OCI-LY3 (cell line): ENCODE data around the gene TNS1.

ENCODE experiments used
- H2AFZ ChIP-seq: fragments of 200-600, 300-600 bp; shearing (Covaris generic); 2 replicates; pipeline ENCODE4 v1.6.0; 2014; ENCODE audit warnings: antibody characterized with exemption, low read depth, low read length
- H3K27ac ChIP-seq: fragments of 200-600, 300-600 bp; sonication (generic); 2 replicates; pipeline ENCODE4 v1.5.1; 2014; ENCODE audit warnings: mild to moderate bottlenecking, low read length, moderate library complexity, mixed read lengths
- H3K27me3 ChIP-seq: fragments of 200-600, 300-600 bp; sonication (generic); 2 replicates; pipeline ENCODE4 v1.6.1; 2014; ENCODE audit warnings: low read depth, low read length, mixed read lengths
- H3K36me3 ChIP-seq: fragments of 200-600, 300-600 bp; sonication (generic); replicated peaks from 2 replicates; pipeline ENCODE3; 2014; ENCODE audit warnings: low read depth, low read length, mixed read lengths
- H3K4me1 ChIP-seq: fragments of 300-600, 200-600 bp; sonication (generic); 2 replicates; pipeline ENCODE4 v1.6.1; 2014; ENCODE audit warnings: low read length, mixed read lengths
- H3K4me2 ChIP-seq: fragments of 200-600, 300-600 bp; sonication (generic); 2 replicates; pipeline ENCODE4 v1.6.1; 2014; ENCODE audit warnings: low read length, mixed read lengths
- H3K4me3 ChIP-seq: fragments of 300-600, 200-600 bp; sonication (generic); 2 replicates; pipeline ENCODE4 v1.5.1; 2014; ENCODE audit warnings: antibody characterized with exemption, mild to moderate bottlenecking, low read length, moderate library complexity
- H3K79me2 ChIP-seq: fragments of 300-600, 200-600 bp; shearing (Covaris generic); 2 replicates; pipeline ENCODE4 v1.6.1; 2014; ENCODE audit warnings: mild to moderate bottlenecking, low read length, mixed read lengths
- H3K9ac ChIP-seq: fragments of 300-600, 200-600 bp; shearing (Covaris generic); 2 replicates; pipeline ENCODE4 v1.6.0; 2014; ENCODE audit warnings: mild to moderate bottlenecking, low read length, moderate library complexity
- H3K9me3 ChIP-seq: fragments of 200-600, 300-600 bp; shearing (Covaris generic); 2 replicates; pipeline ENCODE4 v1.6.1; 2014; ENCODE audit warnings: low read length, mixed read lengths; ENCODE audit not compliant: insufficient read depth
- H4K20me1 ChIP-seq: fragments of 200-600, 300-600 bp; sonication (generic); 2 replicates; pipeline ENCODE4 v1.6.1; 2016; ENCODE audit warnings: low read length, mixed read lengths; ENCODE audit not compliant: insufficient read depth
- EZH2phosphoT487 ChIP-seq: fragments of 200-600 bp; shearing (Covaris generic); IDR thresholded peaks from 2 replicates; pipeline ENCODE4 v1.6.1; 2018; ENCODE audit warnings: antibody characterized with exemption, mixed run types, low read depth
- TF ChIP-seq, protein P1 (sequence below): fragments of 200-600, 300-600 bp; sonication (generic); IDR thresholded peaks from 2 replicates; pipeline ENCODE4 v1.5.1; 2014; ENCODE audit warnings: antibody characterized with exemption, low read length, low read depth

The TNS1 gene

DNA sequence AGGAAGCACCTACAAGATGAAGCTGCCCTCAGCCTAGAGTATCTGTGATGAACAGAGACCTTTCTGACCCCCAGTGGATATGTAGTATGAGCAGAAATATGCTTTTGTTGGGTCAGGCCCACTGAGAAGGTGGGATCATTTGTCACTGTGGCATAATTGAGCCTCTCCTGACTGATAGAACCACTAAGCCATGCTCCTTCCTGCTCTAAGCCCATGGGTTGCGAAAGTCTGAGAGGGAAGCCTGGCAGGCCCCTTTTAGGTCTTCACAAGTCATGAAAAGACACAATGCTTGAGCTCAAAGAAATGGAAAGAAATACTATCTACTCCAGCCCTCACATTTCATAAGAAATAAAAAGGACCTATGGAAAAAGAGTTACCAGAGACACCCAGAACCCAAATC, 127.7 kb downstream of the TNS1 start:
- no peaks in the 10 kb centered on the region for H3K9me3 ChIP-seq
- no peaks in the 10 kb centered on the region for H3K79me2 ChIP-seq
- no peak overlapping the region for H3K27ac ChIP-seq
- H3K4me3 ChIP-seq = no peak overlapping the region
- no peaks in the 10 kb centered on the region for H3K36me3 ChIP-seq
- no peak overlapping the region for H2AFZ ChIP-seq
- H3K27me3 ChIP-seq = no peaks in the 10 kb centered on the region
- TF ChIP-seq, protein P1, sequence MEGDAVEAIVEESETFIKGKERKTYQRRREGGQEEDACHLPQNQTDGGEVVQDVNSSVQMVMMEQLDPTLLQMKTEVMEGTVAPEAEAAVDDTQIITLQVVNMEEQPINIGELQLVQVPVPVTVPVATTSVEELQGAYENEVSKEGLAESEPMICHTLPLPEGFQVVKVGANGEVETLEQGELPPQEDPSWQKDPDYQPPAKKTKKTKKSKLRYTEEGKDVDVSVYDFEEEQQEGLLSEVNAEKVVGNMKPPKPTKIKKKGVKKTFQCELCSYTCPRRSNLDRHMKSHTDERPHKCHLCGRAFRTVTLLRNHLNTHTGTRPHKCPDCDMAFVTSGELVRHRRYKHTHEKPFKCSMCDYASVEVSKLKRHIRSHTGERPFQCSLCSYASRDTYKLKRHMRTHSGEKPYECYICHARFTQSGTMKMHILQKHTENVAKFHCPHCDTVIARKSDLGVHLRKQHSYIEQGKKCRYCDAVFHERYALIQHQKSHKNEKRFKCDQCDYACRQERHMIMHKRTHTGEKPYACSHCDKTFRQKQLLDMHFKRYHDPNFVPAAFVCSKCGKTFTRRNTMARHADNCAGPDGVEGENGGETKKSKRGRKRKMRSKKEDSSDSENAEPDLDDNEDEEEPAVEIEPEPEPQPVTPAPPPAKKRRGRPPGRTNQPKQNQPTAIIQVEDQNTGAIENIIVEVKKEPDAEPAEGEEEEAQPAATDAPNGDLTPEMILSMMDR = no peak
- TF ChIP-seq EZH2phosphoT487 = no peak
- no peak overlapping the region for H3K4me2 ChIP-seq
- no peaks in the 10 kb centered on the region for H4K20me1 ChIP-seq
- H3K4me1 ChIP-seq = no peaks in the 10 kb centered on the region
- no peak overlapping the region for H3K9ac ChIP-seq

DNA sequence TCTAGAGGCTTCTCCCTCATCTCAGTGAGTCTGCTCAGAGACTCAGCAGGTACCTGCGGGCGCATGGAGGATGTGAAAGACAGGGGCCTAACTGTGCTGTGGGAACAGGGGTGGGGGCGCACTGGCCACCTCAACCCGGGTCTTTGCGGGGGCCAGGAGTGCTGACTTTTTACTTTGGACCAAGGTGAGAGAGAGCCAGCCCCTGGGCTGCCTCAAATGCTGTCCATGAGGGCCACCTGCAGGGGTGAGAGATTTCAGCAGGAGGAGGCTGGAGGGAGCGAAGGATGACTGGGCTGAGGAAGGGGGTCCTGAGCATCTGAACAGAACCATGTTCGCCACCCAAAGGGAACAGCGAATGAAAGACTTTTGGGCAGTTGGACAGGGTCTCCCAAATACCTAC, 129.4 kb downstream of the TNS1 start:
- H3K27ac ChIP-seq = no peak overlapping the region
- H2AFZ ChIP-seq = no peak overlapping the region
- no peaks in the 10 kb centered on the region for H4K20me1 ChIP-seq
- no peak overlapping the region for H3K9ac ChIP-seq
- H3K36me3 ChIP-seq = no peaks in the 10 kb centered on the region
- H3K9me3 ChIP-seq = no peaks in the 10 kb centered on the region
- no peaks in the 10 kb centered on the region for H3K27me3 ChIP-seq
- no peak overlapping the region for H3K4me3 ChIP-seq
- no peaks in the 10 kb centered on the region for H3K79me2 ChIP-seq
- H3K4me2 ChIP-seq = no peak overlapping the region
- no peak for TF ChIP-seq EZH2phosphoT487
- TF ChIP-seq, protein P1 = no peak
- no peaks in the 10 kb centered on the region for H3K4me1 ChIP-seq

DNA sequence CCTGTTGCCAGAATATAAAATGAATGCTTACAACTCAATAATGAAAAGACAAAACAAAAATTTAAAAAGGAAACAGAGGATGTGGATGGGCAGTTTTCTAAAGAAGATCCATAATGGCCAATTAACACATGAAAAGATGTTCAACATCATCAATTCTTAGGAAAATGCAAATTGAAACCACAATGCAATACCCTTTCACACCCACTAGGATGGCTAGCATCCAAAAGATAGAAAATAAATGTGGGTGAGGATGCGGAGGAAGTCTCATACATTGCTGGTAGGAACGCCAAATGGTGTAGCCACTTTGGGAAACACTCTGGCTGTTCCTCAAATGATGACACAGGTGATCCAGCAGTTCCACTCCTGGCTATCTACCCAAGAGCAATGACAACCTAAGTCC, 130.5 kb downstream of the TNS1 start:
- Histone ChIP-seq H3K9ac (no peak overlapping the region), H4K20me1 (no peaks in the 10 kb centered on the region), H3K4me1 (no peaks in the 10 kb centered on the region), H2AFZ (no peak overlapping the region), H3K4me3 (no peak overlapping the region), H3K36me3 (no peaks in the 10 kb centered on the region), H3K79me2 (no peaks in the 10 kb centered on the region), H3K27ac (no peak overlapping the region), H3K9me3 (no peaks in the 10 kb centered on the region), H3K4me2 (no peak overlapping the region), H3K27me3 (no peaks in the 10 kb centered on the region)
- no peak for TF ChIP-seq EZH2phosphoT487
- TF ChIP-seq, protein P1 = no peak

DNA sequence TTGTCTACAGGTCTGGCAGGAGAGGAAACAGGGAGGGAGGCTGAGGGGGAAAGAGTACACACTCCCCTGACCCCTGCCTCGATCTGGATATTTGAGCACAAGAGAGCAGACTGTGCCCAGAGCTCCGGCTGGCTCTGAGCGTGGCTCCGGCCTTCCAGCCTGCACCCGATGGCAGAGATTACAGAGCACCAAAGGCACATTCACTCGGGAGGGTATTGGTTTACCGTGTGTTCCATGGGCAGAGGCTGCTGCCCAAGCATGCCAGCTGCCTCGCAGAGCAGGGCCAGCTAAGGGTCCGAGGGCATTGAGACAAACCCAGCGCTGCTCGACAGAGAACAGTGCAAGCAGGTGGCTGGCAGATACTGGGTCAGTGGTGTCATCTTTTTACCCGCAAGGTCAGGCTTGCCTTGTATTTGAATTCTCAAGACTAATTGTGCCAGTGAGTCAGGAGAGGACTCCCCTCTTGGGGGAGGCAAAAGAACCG, 132.2 kb downstream of the TNS1 start:
- H3K9ac ChIP-seq = no peak overlapping the region
- H3K27ac ChIP-seq = no peak overlapping the region
- no peak overlapping the region for H2AFZ ChIP-seq
- no peaks in the 10 kb centered on the region for H3K79me2 ChIP-seq
- TF ChIP-seq, protein P1 = no peak
- no peak for TF ChIP-seq EZH2phosphoT487
- H3K27me3 ChIP-seq = no peaks in the 10 kb centered on the region
- no peaks in the 10 kb centered on the region for H3K36me3 ChIP-seq
- H3K4me2 ChIP-seq = no peak overlapping the region
- no peaks in the 10 kb centered on the region for H3K9me3 ChIP-seq
- no peak overlapping the region for H3K4me3 ChIP-seq
- H3K4me1 ChIP-seq = no peaks in the 10 kb centered on the region
- H4K20me1 ChIP-seq = no peaks in the 10 kb centered on the region
